GM21786 (cell line): Measurements from ENCODE around the gene MTURN.

Experiments
- ATAC-seq: cut with Tn5 transposase; IDR thresholded peaks from one replicate; pipeline ENCODE4 v1.9.1; 2021; ENCODE audit not compliant: unreplicated experiment

Gene MTURN

DNA sequence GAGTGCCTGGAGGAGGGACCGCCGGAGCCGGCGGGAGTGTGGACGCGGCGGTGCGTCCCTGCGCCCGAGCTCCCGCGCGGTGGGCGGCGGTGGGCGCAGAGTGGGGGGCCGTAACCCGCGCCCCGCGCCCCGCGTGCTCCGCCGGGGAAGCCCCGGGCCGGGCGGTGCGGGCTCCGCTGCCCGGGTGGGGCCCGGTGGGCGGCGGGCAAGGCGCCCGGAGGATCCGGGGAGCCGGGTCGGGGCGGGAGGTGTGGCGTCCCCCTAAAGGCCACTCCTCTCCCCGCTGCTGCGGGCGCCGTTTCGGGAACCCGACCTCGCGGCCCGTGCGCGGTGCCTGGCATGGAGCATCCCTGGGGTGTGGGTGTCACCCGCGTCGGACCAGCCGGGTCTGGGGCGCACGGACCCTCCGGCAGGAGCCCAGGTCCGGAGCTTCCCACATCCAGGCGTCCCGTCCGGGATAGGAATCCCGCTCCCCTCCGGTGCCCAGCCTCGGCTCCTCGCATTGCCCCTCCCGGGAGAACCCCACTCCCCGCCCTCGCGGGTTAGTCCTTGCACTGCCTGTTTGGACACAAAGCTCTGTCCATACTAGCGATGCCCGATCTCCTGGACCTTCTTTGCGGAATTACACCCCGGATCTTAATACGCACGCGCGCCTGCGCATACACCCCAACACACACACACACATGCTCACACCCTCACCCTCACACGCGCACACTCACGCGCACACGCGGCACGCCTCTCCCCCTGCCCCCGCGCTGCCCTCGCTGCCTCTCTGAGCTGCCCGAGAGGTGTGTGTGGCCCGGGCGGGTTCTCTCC lies 723 bp downstream of the MTURN start:
- ATAC-seq = peak; percentile 17

DNA sequence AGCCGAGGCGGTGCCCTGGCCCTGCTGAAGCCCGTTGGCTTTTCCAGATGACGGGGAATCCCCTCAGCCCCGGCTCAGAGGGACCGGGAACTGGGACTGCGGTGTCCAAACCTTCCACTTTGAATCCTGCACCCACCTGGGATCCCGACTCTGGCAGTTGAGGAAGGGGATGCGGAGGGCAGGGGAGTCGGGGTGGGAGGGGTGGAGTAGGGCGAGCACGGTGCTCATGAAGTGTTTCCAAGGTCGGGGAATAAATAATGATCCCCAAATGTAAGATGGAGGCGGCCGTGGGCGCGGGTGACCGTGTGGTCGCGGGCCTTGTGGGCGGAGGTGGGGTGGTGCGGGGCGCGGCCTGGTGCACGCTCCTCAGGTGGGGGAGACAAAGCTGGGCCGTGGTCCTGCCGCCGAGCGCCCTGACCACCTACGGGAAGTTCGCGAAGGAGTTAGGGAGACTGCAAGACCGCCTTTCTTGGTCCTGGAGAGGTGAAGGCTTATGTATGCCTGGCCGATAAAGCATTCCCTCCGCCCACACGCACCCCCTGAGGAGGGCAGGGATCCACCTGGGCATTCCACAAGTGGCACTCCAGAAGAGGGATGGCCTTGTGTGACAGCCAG lies 1.4 kb downstream of the MTURN start:
- no peak for ATAC-seq

DNA sequence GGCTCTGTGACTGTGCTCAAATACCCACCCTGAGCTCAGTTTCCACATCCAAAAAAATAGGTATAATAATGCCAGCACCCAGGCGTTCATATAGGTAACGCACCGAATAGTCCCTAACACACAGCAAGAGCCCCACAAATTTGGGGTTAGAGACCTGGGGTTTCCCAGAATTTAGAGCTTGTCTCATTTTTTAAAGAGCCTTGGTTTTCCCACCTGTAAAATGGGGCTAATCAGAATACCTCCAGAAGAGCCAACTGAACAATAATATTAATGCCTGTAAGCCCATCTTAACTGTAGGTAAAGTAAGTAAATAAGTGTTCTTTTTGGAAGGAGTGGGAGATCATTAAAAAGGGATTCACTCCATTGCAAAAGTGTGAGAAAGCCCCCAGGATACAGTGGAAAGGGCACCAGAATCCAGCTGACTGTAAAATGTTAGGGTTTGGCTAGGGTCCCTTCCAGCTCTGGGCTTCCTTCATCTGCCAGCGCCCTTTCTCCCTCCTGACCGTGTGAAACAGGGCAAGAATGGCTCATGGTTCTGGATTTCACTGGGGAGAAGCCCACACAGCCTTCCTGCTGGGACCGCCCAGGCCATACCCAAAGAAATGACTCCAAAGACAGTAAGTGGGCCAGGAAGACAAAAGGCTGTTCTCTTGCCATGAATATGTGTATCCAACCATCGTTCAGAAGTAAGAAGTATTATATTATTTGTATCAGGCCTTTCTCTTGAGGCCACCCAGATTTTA lies 2.1 kb downstream of the MTURN start:
- ATAC-seq = no peak

DNA sequence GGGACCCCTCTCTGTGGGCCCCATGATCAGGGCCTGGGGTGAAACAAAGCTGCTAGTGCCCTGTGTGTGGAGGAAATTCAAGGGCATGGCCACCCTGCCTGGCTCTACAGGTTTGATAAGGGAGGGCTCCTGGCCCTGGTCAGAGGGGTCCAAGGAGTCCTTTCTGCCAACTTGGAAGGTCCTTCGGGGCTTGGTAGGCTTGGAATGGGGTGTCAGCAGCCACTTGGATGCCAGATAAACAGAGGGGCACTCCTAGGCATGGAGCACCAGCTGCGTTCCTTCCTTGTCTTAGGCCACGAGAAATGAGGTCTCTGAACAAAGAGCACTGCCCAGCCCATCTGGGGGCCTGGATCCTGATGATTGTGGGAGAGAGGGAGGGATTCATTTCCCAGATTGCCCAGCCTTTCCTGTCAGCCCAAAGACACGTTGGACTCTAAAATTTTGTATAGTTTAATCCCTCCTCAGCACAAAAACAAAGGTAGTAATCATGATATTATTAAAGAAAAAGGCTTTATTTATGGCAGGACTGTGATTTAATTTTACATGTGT lies 5.1 kb downstream of the MTURN start:
- no peak for ATAC-seq

- ATAC-seq = no peak
Measured at GRCh38 chr7:30140456-30140855, 5.7 kb downstream of the MTURN start.

DNA sequence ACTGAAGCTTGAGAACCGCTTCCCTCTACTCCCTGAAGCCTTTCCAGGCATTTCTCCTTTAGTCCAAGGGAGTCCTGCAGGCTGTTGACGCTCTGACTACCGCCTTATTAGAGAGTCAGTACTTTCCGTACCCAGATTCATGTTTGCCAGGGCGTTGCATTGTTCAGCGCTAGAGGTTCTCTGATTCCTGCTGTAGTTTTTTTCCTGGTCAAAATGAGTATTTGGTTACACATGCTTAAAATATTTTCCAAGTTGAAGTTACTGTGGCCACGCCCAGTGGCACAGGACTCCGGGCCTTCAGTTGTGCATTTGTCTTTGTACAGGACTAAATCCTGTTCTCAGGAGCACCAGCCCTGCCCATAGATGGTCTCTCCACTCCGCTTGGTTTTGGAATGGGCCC lies 7.9 kb downstream of the MTURN start:
- ATAC-seq = no peak

DNA sequence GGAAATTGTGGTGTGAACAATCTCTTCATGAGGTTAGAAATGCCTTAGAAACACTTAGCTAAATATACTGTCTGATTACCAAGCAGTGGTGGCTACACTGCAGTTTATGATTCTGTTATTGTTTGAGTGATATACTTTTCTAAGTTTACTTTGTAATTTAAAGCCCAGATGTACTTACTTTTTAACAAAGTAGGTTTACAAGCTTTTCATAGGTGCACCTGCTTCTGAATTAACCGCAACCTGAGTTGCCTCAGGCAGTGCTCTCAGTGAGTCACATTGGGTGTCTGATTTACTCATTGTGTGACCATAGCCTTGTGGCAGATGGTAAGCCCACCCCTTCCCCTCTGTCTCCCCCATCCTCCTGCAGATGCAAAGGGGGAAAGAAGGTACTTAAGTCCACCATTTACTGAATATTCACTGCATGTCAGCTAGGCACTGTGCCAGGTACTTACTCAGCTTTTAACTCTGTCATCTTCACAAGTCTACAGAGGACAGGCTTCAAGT lies 9.0 kb downstream of the MTURN start:
- no peak for ATAC-seq

- ATAC-seq = no peak
Measured at GRCh38 chr7:30144657-30145306, 10.0 kb downstream of the MTURN start.

DNA sequence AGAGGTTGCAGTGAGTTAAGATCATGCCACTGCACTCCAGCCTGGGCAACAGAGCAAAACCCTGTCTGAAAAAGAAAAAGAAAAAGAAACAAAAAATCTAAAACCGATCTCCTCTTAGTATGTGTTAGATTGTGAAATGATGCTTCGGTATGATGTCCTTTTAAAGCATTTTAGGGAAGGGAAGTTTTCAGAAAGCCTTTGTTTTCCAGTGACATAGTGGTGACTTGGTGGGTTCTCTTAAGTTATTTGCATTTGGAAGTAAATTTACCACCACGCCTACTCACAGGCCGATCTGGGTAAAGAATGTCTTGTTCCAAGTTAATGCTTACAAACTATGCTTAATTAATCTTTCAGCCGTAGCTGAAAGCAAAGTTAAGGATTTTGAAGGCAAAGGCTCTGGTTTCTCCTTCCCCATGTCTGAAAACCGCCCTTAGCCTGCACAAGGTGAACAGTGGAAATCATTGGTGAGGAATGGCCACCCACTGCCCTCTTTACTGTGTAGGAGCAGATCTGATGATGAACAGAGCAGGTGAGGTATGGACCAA lies 10.7 kb downstream of the MTURN start:
- ATAC-seq = no peak

DNA sequence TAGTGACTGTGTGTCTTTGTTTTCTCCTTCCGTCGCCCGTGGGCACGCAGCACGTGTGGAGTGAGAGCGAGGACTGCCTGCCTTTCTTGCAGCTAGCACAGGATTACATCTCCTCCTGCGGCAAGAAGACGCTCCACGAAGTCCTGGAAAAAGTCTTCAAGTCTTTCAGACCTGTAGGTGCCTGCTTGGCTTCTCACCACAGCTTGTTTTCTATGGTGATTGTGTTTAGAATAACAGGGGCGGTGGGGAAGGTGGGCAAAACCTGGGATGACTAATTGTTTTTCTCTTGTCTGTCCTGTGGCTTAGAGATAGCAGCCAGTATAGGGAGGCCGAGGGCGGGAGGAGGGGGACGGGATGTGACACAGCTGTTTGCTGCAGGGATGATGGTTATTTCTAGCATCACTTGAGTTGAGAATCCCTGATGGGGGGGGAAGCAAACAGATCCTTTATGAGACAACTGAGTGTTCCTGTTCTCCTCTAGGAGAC lies 11.4 kb downstream of the MTURN start:
- no peak for ATAC-seq

DNA sequence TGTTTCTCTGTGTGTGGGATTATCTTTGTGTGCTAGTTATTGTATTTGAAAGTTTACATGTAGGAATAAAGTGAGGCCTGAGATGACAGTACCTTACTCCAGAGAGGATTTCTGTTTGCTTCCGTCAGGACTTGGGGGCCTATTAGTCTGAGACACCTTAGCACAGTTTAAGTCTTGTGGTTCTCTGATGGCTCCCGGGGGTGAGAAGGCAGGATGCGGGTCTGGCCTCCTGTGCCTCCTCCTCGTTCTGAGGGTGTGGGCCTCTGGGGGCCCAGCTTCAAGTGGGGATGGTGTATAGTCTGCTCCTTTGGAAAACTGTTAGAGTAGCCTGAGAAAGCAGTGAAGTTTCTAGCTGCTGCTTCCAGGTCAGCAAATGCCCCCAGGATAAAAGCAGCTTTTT lies 12.4 kb downstream of the MTURN start:
- no peak for ATAC-seq

GRCh38 chr7:30147785-30148184 lies 13.0 kb downstream of the MTURN start:
- no peak for ATAC-seq

GRCh38 chr7:30148426-30148825 lies 13.6 kb downstream of the MTURN start:
- ATAC-seq = no peak

- no peak for ATAC-seq
Measured at GRCh38 chr7:30148951-30149459, 14.2 kb downstream of the MTURN start.

DNA sequence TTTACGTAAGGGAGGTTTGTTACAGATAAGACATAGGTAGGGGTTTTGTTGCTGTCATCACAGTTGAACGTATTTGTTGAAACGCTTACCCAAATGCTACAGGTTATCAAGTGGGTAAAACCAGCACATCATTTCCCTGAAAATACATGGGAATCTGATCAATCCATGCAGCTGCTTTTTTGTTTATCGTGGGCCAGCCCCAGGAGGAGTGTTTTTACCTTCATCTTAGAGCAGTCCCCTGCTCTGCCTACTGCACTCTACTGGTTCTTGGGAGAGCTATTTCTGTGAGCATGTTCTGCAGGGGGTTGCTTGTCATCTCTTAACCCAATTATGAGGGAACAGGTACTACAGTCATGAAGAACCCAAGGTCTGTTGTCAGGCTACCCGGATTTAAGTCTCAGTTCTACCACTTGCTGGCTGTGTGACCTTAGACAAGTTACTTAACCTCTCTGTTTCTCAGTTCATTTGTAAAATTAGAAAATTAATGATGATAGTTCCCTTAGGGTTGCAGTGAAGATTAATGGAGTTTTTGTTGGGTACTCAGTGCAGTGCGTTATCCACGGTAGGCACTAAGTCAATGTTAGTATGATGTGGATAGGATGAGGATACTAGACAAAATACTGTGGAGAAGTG lies 15.0 kb downstream of the MTURN start:
- no peak for ATAC-seq

- no peak for ATAC-seq
Measured at GRCh38 chr7:30150711-30151110, 15.9 kb downstream of the MTURN start.

DNA sequence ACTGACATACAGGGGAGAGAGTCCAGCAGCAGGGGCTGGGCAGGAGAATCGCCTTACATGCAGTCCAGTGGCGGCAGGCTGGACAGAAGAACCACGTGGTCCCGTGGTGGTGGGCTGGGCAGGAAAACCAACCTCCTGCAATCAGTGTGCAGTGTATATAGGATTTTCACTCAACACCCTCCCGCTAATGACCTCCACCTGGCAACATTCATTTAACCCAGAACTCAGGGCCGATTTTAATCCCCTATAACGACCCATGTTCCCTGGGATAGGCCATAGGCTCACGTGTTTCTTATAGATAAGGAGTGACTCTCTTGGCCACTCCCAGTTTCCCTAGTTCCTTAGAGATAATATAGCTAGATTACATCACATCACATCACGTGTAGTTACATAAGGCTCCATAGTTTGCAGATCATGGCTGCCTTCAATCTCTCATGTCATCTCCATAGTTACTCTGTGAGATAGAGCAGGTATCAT lies 19.4 kb downstream of the MTURN start:
- ATAC-seq = no peak

DNA sequence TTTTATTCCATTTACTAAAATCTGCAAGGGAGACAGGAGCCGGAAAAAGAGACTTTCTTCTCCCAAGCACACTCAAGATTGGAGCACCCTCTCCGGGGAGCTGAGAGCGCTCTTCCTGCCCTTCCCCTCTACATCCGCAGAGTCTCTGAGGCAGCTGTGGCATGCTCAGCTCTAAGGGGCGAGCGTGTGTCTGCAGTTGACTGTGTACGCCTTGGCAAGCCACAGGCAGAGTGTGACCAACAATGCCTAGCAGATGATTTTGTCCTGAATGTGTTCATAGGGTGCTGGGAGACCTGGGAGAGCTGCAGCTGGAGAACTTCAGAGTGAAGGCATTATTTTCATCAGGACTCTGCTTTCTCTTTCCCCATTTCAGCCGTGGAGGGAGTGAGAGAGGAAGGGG lies 20.7 kb downstream of the MTURN start:
- no peak for ATAC-seq

- ATAC-seq = no peak
Measured at GRCh38 chr7:30157204-30157603, 22.4 kb downstream of the MTURN start.

GRCh38 chr7:30159163-30159562 lies 24.4 kb downstream of the MTURN start:
- no peak for ATAC-seq
